SHP77 (cell line): ENCODE measurements around the gene VTI1A.
"Not testable (repeated sequence)": the region's sequence is repeated elsewhere in the genome, so short reads cannot be mapped to it uniquely, and the experiment has no call there.

ENCODE experiments used
- DNase-seq, 2 experiments: peaks; one replicate each; lab custom pipeline; 2025; lab: John Stamatoyannopoulos, UW

The VTI1A gene

DNA sequence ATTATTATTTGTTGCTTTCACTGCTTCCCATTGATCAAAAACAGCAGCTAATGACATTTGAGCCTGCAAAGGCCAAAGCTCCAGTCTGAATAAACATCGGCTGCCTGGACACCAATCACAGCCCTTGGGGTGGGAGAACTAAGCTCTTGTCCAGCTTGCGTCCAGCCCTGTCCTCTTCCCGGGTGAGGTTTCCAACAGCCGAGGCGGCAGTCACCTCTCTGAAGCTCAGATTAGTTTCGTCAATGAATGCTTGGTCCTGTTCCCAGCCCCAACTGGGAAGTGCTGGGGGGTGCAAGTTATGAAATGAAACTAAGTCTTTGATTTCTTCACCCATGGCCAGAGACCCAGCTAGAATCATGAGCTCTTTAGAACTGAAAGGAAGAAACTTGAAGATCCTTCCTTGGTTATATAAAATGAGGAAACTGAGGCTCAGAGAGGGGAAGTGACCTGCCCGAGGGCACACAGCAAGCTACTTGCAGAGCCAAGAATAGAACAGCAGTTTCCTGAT is 389.0 kb downstream of the VTI1A start:
- DNase-seq: no peak

DNA sequence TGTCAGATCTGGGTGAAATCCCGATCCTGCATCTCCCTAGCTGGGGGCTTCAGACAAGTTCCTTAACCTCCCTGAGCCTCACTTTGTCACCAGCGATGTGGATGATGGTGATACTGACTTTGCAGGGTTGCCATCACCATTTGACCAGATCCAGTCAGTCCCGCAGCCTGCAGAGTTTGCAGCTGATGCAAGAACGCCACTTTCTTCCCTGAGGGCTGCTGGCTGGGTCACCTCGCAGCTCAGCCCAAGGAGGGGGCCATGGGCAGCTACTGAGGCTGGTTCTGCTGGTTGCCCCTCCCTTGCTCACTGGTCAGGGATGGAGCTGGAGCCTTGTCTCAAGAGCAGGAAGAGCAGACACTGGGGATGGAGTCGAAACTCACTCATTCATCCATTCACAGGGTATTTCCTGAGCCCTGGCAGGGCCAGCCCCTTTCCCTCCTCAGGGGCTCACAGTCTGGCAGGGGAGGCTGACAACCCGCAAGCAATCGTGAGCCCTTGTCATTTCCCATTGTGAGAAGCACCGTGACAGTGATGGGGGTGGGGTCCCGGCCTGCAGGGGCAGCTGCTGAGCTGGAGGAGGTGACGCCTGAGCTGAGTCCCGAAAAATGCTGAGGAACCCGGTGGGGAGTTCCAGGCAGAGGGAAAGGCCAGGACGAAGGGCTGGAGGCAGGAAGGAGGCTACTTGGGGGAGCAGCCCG is 391.9 kb downstream of the VTI1A start:
- no peak for DNase-seq

DNA sequence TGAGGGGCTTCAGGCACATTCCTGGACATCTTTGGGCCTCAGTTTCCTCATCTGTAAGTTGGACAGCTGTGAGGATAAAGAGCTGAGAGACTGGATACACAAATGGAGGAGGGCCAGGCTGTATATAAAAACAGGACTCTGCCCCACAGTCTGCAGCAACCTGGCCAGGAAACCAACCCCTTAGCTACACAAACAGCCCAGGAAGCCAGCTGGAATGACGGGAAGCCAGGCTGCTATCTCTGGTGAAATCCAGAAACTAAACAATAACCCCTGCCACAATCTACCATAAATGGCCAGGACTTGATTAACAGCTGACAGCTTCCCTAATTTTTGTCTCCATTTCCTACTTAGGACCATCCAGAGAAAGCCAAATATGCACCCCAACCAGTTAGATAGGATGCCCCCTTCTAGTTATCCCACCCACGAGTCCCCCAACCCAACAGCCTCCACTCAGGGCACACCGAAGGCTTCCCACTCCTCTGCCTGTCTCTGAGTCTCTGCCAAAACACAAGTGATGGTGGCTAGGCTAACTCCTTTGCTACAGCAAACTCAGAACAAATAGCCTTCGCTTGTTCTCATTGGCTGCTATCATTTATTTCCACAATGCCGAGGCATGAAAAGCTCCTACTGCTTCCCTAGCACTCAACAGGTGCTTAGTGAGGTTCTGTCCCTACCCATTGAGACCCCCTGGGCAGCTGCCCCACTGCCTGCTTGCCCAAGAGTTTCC is 393.1 kb downstream of the VTI1A start:
- DNase-seq: no peak

DNA sequence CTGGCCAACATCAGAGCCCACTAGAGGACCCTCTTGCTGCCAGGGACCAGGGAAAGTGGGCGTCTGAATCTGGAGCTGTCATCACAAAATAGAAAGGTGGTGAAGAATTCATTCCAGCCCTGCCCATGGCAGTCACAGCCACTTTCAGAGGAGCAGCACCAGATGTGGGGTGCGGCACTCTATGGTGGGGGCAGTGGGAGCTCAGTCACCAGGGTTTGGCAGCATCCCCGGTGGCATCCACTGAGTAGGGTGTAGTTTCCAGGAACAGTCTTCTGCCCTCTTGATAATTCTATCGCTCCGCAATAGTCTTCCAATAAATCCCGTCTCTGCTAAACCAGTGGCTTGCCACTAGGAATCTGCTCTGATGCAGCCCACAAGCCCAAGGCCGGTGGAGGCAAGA is 394.5 kb downstream of the VTI1A start:
- no peak for DNase-seq

DNA sequence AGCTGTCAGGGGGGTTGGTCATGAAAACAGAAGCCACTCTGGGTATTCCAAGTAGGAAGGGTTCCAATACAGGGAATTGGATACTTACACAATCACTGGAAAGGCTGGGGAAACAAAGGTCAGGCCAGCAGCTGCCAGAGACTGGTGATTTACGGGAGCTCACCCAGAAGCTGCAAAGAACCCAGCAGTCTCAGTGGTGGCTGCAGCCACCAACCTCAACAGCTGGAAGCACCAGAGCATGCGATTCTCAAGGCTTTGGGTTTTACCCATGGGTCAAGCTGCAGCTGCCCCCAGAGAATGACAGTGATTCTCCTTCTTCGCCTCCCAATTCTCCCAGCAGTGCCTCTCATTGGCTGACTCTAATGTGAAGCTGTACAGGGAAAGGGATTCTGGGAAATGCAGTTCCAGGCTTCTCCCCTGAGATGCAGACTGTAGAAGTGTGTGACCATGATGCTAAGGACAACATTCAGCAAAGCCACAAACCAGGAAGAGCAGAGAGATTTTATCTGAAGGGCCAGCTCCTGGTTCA is 395.9 kb downstream of the VTI1A start:
- no peak for DNase-seq

DNA sequence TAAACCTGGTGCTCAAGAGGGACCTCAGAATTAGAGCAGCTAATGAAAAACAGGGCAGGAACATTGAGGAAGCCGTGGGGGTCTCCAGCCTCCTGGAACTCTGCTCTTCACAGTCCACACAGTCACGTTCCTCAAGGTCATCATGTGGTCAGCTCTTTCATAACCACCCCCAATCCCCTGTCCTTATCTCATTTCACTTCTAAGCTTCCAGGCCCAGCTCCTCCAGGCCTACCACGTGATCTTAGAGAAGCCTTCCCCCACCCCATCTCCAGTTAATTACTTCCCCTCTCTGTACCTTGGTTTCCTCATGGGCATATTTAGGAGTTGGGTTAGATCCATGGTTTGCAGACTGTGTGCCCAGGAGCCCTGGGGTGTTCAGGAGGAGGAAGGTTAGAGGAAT is 396.6 kb downstream of the VTI1A start:
- DNase-seq: no peak

DNA sequence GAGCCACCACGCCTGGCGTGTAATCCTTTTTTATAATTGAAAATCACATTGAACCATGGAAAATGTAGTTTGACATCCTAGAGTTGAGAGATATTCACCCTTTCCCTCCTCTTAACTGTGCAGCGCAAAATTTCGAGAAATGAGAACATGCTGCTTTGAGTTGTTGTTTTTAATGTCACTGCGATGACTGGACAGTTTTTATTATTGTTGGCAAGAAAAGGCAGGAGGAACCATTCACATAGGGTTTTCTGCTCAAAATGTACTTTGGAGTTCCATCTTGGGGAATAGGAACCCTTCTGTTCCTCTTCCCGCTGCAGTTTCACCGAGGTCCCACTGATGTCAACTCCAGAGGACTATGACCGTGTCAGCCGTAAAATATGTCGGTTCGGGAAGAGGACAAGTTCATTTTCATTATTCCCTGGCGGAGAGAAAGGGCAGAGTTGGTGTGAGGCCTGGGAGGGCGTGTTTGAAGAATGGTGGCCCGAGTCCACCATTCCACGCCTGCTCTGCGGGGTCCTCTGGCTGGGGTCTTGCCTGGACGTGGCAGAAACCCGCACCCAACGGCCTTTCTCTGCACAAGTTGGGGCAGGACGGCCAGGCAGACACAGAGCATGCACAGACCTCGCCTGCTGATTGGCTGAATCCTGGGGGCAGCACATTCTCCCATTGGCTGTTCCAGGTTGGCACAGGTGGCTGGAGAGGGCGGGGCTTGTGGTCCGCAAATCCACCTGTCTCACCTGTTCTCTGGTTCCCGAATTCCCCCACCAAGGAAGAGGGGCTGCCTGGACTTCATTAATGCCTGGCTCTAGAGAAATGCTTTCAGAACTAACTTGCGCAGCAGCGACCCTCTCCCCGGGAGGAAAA is 397.9 kb downstream of the VTI1A start:
- DNase-seq: no peak

DNA sequence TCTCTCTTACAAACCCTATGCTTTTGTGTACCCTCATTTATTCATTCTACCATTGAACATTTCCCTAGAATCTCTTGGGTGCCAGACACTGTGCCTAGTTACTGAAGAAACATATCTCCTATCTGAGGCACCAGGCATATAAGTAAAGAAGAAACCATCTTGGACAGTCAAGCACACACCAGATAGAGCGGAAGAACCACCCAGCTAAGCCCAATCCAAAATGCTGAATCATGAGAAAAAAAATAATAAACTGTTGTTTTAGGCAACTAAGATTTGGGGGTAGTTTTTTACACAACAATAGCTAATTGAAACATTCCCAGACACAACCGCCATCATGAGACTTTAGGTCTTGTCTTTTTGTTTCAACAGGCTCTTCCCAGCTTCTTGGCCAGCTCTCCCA is 400.8 kb downstream of the VTI1A start:
- no peak for DNase-seq

DNA sequence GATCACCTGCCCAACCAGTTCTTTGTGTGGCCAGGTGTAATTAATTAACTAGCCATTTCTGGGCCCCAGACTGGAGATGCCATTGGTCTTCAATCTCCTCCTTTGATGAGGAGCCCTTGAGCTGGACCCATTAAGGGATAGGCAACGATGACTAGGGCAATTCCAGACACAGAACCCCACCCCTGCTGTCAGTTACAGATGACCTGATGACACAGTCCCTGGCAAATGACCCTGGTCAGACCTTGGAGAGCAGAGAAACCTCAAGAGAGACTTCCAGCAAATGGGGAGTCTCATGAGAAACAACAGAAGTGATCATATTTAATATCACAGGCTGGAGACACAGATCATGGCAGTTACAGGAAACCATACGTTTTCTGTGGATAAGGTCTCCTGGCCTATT is 401.2 kb downstream of the VTI1A start:
- DNase-seq: no peak

DNA sequence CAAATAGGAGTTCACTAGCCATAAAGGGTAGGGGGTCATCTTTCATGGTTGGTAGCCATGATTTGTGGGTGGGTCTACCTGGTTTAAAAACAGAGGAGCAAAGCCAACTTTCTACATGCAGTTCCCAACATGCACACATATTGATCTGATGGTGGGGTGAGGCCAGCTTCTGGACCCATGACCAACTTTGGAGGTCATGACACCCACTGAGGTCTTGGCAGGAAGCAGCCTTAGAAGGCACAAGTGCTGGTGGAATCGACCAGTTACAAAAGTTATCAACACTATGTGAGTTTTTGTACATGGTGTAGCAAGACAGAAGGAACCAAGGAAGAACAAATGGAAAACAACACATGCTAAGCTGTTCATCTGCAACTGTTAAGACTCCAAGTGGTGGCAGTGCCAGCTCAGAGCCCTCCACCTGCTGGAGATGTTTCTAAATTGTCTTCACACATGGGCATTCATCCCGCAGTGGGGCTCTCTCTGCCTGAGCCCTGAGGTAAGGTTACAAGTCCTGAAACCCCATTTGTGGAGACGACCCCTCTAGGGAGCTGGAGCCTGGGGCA is 401.9 kb downstream of the VTI1A start:
- DNase-seq: no peak

DNA sequence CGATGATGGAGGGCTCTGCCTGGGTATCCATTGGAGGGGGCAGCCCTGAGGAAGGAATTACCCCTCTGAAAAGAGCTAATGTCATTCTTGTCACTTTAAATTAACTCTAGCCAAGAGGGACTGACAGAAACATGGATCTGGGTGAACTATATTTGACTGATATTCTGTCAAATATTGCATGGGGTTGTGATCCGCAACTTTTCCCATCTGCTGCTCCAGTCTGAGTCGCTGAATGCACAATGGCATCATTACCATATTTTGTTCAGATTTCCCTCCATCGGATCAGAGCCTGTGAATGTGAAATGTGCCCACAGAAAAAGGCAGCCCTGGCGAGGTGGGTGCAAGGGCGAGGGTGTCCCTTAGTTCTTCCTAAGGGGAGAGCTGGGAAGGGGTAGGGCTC is 402.5 kb downstream of the VTI1A start:
- no peak for DNase-seq

DNA sequence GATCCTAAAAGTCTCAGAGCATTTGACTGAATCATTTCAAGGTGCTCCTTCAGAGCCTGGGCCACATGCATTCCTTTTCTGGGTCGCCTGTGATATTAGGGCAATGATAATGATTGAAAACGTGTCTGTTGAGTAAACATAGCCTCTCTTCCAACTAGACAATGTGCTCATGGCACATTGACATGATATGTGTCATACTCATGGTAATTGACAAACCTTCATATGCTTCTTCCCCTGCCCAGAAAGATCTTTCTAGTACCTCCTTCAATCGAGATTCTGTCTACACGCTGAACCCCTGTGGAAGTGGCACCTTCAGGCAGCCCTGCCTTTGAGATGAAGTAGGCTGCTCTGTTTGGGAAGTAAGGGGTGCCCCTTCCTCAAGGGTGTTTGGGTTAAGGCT is 404.2 kb downstream of the VTI1A start:
- no peak for DNase-seq

DNA sequence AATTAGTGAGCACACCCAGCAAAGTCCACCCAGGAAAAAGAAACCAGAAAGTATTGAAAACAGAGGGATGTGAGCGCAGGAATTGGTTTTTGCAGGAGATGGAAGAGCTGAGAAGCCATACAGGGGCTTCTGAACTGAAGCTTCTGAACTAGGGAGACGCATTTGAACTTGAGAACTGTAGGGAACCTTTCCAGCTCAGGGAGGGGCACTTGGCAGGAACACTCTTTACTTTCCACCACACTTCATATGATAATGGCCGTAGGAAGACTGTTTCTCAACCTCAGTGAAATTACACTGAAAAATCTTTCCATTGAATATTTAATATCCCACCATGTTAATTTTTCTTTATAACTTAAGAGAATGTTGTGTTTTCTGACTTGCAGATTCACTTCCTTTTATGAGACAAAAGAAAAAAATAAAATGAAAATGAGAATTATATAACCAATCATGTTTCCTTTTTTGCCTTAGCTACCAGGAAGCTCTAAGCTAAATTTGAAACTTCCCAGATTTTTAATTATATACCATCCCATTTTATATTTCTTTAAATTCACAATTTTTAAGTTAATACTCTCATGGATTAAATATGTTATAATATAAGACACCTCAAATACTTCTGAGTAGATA is 404.7 kb downstream of the VTI1A start:
- no peak for DNase-seq

DNA sequence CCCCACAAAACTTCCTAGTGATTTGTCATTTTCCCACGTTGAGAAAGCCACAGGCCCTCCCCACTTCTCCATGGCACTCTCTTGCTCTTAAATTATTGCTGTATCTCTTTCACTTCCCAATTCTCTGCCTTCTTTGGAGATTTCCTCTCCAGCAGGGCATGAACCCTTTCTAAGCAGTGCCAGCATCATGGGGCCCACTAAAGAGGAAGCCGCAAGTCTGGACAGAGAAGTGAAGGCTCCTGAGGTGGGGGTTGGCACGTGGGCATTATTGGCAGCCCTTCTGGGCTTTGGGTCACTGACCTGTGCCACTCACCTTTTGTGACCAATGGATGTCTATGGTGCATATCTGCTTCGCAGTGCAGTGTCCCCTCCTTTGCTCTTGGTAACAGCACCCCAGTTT is 405.3 kb downstream of the VTI1A start:
- no peak for DNase-seq

DNA sequence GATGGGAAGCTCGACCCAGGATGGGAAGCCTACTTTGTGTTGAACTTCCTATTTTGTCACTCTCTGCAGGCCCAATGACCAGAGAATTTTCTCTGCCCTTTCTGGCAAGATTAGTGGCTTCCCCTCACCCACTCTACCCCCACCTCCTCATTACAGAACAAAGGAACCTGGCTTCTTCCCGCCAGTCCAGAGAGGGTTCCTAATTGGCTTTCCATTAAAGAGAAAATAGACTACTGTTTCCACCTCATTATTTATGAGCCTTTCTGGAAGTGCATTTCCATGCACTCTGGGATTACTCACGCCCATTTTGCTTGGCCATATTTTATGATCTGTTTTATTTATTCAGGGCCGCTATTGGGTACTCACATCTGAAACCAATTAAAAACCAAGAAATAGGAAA is 408.1 kb downstream of the VTI1A start:
- no peak for DNase-seq

DNA sequence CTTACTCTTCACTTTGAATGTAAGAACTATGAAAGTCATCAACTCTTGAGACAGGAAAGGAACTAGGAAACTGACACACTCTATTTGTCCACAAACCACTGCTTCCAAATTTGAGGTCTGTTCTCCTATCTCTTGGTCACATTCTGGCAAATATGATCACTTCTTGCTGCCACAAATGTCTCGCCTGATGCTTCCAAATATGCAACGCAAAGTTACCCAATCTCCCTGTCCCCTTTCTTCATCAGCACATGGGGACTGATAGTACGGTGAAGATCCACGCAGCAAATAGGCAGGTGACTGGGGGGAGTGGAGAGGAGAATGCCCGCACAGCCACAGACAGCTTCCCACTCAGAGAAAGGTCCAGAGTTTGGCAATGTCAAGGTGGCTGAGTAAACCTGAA is 410.5 kb downstream of the VTI1A start:
- no peak for DNase-seq

DNA sequence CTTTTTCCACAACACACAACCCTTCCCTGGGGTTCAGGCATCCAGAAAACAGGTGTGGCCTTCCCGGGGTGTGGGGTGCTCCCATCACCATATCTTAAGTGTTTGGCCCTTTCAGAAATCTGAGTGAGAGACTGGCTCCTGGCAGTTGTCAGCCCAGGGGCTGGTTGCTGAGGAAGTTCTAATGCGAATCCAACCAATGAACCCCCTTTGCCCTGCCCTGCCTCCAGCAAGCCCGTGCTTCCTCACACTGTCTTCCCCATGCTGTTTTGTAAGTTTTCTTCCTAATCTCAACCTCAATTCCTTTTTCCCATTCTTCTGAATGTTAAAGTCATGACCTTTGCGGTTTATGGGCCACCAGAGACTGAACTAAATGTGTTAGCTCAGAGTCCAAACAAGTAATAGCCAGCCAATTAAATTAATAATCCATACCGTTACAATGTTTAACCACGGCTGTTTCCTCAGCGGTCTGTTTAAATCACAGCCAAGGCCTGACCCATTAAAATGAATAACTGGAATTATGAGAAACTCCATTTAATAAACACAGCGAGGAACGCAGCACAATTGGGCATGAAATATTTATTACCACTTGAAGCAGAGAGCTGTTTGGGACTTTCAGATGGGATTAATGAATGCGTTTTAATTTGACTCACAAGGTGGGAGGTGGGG is 412.1 kb downstream of the VTI1A start:
- DNase-seq: no peak

DNA sequence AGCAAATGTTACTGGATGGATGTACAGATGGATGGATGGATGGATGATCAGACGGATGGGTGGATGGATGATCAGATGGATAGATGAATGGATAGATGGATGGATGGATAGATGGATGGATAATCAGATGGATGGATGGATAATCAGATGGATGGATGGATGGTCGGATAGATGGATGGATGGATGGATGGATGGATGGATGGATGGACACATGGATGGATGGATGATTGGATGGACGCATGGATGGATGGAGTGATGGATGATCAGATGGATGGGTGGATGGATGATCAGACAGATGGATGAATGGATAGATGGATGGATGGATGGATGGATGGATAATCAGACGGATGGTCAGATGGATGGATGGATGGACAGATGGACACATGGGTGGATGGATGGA is 412.8 kb downstream of the VTI1A start:
- no peak for DNase-seq

DNA sequence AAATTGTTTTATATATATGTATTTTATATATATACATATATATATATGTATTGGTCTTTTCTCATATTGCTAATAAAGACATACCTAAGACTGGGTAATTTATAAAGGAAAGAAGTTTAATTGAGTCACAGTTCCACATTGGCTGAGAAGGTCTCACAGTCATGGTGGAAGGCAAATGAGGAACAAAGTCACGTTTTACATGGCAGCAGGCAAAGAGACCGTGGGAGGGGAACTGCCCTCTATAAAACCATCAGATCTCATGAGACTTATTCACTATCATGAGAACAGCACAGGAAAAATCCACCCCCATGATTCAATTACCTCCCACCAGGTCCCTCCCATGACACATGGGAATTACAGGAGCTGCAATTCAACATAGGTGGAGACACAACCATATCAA is 416.4 kb downstream of the VTI1A start:
- not testable (repeated sequence) for DNase-seq
